DMS79 (cell line): ENCODE results near the gene ZNF853.

Source experiments
- DNase-seq: peaks from one replicate; lab custom pipeline; 2025; lab: John Stamatoyannopoulos, UW

ZNF853 gene

DNA sequence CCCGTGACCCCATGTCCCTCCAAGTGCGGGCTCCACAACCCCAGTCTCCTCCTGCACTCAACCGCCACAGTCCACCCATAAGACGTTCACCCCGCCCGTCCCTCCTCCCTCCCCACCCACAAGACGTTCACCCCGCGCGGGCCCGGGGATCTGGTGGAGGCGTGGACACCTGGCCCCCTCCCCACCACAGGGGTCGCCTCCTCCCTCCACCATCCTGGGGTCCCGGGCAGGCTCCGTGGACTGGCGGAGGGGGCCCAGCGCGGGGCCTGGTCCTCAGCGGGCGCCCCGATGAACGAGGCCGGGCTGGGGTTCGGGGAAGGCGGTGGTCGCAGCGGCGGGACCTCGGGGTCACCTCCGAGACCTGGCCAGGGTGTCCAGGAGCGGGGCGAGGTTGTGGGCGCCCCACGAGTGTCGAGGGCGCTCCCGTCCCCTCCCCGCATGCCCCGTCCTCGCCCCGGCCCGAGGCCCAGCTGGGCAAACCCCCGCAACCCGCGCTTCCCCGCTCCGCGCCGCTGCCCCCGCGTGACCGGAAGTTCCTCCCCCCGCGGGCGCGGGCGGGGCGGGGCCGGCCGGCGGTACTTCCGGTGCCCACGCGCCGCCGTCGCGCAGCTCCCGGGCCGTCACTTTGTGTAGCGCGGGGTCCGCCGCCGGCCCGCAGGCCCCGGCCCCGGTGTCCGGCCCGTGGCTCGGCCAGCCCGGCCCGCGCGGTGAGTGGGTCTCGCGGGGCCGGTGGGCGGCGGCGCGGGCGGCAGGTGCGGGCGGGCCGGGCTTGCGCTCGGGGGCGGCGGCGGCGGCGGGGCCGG, 21.5 kb downstream of the ZNF853 start, which contains the start of gene ZNF316:
Gene ZNF316, plus strand, starts transcription at position 578 of the 803 bp plus-strand sequence. CDS start 5,092 bp downstream, outside the sequence.
- DNase-seq, result no peak

DNA sequence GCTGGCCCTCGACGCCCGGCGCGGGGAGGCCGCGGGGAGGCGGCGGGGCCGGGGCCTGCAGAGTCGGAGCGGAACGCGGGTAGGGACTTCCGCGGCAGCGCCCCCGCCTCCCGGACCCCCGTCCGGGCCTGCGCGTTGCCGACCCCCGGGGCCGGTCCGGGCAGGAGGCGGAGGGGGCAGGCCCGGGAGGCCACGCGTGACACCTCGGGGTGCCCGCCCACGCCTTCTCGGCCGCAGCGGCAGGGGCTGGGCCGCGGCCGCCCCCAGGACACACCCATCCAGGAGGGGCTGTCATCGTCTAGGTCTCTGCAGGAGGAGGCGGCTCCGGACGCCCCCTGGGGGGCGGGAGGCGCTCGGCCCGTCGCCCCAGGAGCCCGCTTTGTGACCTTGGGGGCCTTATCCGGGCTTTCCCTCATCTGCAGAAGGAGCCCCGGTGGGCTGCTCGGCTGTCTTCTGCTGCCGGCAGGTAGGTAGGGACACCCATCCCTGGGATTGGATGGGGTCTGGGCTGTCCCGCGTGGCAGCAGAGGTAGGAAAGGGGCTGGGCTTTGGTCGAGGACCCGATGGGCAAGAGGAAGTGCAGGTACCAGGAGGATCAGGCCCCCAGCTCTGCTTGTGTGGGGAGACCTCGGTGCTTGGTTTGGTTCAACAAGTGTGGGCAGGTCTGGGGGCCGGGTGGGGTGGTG, 22.3 kb downstream of the ZNF853 start:
- no peak for DNase-seq

DNA sequence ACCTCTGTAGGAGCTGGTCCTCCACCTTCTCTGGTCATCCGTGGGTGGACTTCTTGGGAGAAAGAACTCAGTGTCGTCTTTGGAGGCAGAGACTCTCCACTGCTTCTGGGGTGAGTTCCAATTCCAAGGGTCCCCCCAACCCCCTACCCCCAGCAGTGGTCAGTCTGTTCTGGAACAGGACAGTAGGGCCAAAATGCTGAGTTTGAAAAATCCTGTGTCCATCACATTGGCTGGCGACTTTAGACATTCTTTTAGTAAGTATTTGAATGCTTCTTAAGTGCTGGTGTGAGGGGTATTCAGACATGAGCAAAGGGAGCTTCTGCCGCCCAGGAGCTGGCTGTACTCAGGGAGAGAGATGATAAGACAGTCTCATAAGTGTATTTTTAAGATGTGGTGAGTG, 23.6 kb downstream of the ZNF853 start:
- DNase-seq, result no peak

DNA sequence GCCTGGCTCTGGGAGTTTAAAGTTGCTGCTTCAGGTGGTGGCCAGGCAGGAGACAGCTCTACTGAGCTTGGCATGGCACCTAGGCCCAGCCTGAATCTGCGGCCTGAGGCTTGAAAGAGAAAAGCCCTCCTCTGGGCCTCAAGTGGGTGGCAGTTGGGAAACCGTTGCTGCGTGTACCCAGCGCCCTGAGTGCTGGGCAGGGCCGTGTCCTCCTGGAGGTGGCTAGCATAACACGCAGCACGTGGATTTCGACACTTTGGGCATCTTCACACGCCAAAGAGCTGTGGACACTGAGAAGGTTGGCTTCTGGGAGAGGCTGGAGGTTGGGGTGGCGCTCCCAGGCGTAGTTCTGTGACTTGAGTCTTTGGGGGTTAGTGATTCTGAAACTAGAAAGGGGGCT, 24.2 kb downstream of the ZNF853 start:
- DNase-seq, result no peak

DNA sequence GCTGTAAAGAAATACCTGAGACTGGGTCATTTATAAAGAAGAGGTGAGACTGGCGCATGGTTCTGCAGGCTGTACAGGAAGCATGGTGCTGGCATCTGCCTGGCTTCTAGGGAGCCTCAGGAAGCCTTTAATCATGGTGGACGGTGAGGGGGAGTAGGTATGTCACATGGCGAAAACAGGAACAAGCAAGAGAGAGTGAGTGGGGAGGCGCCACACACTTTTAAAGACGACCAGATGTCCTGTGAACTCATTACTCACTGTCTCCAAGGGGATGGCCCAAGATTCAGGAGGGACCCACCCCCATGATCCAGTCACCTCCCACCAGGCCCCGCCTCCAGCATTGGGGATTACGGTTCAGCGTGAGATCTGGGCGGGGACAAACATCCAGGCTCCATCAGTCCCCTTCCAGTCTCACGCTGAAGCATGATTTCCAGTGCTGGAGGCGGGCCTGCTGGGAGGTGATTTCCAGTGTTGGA, 24.9 kb downstream of the ZNF853 start:
- no peak for DNase-seq

DNA sequence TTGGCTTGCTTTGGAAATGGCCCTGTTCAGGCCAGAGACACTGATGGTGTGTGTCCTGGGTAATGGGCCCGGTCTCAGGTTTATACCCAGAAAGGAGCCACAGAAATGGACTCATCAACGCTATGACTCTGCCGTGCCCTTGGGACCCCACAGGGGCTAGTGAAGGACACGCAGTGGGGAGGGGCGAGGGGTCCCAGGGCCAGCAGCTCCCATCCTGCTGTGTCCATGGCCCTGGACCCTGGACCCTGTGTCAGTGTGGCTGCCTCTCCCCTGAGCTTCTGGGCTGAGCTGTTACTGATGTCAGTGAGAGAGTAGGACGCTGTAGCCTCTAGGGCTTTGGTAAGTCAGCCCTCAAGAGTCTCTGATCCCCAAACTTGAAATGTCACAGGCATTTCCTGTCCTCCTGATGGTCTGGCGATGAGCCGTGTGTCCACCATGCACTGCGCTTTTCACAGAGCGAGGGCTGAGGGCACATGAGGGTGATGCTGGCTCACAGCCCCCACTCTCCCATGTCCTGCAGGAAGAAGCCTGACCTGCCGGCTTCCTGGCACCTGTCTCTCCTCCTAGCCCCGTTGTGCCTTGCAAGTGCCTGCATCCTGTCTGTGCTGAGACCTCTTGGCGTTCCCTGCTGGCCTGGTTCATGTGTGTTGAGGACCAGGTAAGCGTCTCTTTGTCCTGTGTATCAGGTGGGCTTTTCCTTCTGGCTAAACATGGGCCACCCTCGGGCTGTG, 26.1 kb downstream of the ZNF853 start:
- no peak for DNase-seq

DNA sequence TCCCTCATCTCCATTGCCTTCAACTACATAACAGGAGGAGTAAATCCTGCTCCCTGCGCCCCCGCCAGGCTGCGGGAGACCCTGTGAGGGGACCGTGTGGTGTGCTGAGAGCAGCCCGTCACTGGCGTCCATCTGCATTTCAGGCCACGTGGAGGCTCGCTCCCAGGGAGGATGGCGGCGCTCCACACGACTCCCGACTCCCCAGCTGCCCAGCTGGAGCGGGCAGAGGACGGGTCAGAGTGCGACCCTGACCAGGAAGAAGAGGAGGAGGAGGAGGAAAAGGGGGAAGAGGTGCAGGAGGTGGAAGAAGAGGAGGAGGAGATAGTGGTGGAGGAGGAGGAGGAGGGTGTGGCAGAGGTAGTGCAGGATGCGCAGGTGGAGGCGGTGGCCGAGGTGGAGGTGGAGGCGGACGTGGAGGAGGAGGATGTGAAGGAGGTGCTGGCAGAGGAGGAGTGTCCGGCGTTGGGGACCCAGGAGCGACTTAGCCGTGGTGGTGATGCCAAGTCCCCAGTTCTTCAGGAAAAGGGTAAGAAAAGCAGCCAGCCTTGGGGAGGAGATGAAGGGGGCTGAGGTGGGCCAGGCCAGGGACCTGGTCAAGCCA, 26.9 kb downstream of the ZNF853 start:
- DNase-seq, result no peak

DNA sequence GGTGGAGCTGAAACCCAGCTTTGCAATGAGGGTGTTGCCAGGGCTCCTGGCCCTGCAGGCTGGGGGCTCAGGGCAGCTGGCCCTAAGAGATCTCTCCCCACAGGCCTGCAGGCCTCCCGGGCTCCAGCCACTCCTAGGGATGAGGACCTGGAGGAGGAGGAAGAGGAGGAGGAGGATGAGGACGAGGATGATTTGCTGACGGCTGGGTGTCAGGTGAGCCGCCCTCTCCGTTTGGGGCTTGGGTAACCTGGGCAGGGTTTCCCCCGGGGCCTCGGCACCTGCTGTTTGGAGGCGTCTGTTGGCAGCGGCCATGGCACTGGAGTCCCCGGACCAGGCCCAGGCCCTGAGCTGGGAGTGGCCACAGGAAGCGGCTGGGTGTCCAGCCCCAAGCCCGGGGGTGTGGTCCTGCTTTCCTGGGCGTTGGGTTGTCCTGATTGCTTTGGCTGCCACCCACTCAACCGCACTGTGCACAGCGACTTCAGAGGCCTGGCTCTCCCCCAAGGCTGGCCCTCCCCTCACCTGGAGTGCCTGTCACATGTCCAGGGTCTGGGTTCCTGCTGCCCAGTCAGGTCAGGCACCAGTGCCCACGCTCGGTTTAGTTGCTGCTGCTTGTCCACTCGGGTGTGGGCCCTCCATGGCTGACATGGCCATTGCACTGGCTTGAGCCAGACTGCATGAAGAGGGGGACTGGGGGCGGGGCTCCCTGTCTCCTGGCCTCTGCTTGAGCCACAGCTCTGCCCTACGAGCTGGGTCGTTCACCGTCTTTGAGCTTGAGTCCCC, 27.6 kb downstream of the ZNF853 start:
- DNase-seq, result no peak

DNA sequence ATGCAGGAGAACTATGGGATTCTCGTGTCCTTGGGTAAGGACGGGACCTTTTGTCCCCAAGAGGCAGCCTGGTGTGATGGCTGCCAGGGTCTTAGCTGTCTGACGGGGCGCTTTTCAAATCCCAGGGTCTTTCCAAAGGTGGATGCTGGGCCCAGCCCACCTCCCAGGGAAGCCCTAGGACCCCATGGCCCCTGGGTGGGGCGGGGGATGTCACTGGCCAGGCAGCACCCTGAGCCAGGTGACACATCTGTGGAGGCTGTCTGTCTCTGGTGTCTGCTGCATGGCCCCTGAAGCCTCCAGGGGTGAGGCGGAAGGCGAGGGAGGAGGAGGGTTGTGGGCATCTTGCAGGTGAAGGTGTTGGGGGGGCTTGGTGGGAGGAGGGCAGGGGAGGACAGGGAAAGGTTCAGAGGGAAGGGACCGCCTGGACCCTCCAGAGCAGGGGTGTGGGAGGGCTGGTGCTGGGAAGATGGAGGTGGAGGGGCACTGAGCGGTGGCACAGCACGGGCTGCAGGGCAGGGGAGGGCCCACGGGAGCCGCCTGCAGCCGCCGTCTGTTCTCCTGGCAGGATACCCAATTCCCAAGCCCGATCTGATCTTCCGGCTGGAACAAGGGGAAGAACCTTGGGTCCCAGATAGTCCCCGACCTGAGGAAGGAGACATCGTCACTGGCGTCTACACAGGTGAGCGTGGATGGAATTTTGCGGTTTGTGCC, 28.7 kb downstream of the ZNF853 start:
- DNase-seq, result no peak

DNA sequence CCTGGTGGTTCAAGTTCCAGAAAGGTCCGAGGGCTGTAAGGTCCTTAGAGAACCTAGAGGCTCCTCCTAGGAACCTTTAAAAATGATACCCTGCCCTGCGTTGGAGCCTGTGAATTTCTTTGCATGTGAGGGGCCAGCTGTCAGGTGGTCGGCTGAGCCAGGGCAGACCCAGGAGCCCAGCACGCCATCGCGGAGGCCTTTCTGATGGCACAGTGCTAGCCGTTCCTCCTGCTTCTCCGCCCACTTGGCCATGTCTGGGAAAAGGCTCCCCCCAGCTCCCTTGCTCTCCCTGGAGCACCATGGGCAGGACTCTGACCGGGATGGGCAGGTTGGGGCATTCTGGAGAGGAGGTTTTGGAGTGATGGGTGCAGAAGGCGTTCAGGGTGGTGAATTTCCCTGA, 29.3 kb downstream of the ZNF853 start:
- no peak for DNase-seq

DNA sequence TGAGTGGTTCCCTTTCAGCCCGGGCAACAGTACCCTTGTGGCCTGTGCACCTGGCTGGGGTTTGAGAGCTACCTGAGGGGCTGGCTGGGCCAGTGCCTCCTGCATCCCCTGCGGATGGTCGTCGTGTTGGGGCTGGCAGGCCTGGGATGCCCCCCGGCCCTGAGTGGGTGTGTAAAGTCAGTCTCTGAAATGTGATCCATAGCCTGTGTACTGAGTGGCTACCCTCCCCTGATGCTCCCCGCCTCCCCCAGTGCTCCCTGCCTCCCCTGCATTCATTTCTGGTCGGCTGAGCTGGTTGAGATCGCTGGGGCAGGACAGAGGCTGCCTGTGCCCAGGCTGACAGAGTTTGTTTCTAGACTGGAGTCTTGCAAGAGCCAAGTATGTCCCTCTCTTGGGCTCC, 31.1 kb downstream of the ZNF853 start:
- DNase-seq, result no peak

DNA sequence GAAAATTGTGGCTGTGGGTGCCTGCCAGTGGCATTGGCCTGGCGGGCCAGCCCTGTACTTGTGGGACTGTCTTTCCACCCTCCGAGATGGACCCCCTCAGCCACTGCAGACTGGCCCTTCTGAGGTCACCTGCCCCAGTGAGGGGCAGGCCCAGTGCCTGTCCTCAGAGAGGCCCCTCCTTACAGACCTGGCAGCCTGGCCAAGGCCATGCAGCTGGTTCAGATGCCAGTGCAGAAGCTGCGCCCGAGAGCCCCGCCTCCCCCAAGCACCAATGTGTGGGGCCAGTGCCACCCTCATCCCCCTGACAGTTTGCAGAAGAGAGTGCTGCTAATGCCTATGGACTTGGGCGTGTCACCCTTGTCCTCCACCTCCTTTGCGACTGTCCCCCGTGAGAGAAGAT, 31.7 kb downstream of the ZNF853 start:
- no peak for DNase-seq

DNA sequence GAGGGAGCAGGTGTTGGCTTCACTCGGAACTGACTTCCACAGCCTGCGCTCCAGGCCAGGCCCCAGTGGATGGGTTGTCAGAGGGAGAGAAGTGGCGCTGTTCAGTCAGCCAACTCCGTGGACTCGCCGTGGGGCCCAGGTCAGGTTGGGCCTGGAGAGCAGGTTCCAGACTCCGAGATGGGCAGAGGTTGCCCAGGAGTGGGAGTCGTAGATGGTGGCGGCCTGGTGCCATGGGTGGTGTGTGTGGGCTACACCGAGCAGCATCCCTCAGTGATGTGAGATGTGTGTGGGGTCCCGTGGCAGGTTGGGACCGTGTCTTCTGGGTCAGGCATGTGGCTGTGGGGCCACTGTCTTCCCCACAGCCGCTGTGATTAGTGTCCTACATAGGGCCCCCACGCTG, 32.1 kb downstream of the ZNF853 start:
- no peak for DNase-seq

DNA sequence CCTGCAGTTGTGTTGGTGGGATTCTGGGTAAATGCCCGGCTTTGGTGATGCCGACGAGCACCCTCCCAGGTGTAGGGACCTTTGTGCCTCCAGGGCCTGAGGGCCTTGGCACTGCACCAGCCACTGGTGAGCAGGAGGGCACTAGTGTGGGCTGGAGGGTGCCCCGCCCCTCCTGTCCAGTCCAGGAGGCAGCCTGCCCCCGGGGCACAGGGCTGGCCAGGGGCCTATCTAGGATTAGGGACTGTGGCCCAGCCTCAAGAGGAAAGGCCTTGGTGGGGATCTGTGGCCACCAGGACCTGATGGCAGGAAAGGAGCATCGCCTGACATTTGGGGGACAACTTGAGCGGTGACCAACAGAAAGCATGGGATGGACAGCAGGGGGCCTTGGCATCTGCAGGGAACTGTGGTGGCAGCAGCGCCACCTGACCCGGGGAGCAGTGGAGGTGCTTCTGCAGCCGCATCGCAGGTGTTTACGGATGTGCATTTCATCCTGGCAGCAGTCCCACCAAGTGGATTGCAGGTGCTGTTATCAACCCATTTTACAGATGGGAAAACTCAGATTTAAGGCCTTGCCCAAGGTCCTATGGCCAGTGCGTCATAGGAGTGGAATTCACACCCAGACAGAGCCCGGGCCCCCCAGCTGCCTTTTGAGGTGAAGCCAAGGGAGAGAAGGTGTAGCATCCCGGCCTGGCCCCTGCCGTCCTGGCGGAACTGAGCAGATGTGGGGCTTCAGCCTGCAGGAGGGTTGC, 32.8 kb downstream of the ZNF853 start:
- no peak for DNase-seq

DNA sequence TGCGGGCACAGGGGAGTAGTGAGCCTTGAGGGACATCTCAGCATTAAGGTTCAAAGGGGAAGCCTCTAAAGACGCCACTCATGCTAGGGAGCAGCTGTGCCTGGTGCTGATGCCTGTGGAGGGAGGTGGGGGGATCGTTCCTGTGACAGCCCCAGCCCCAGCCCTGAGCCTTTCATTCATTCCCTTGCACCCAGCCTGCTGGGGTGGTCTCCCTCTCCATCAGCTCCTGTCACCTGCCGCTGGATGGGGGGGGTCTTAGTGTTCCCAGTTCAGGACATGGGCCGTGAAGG, 33.4 kb downstream of the ZNF853 start:
- no peak for DNase-seq

DNA sequence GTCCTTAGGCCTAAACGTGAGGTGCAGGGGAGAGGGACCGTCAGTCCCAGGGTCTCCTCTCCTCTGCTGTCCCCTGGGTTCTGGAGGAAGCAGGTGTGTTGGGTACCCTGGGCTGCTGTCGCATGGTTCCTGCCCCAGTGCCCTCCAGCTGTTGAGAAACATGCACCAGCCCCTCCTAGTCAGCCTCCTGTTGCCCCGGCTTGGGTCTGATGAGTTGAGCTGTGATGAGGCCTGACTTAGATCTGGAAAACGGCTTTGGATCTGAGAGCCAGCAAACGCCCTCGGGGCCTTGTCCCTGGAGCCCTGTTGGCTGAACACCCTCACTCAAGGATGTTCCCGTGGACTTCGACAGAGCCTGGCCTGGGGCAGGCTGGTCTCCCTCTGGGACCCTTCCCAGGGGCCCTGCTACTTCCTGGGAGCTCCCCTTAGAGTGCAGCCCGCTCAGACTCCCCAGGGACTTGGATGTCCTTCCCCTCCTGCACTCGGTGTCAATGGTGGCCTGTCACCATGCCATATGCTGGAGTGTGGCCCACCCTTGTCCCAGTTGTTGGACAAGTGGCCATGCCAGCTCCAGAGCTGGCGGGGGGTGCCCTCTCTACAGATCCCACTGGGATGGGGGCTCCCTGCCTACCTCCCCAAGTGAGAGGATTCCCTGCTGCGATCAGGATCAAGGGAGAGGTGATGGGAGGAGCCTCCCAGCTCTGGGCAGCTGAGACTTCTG, 34.0 kb downstream of the ZNF853 start:
- DNase-seq, result no peak

DNA sequence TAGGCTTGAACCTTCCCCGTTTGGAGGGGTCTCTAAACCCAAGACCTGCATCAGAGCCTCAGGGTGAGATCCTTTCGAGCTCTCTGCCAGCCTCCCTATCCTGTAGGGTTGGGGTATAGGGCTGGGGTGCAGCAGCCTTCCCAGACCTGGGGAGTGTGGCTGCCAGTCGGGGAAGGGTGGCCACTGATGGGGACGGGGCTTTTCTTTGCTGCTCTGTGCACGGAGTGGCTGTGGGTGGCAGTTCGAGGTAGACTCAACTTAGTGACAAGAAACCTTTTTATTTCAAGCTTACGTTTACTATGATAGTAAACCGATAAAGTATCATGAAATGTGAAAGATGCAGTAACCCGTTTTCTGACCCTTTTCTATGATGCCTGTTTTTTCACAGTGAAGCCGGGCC, 34.7 kb downstream of the ZNF853 start:
- DNase-seq, result no peak

DNA sequence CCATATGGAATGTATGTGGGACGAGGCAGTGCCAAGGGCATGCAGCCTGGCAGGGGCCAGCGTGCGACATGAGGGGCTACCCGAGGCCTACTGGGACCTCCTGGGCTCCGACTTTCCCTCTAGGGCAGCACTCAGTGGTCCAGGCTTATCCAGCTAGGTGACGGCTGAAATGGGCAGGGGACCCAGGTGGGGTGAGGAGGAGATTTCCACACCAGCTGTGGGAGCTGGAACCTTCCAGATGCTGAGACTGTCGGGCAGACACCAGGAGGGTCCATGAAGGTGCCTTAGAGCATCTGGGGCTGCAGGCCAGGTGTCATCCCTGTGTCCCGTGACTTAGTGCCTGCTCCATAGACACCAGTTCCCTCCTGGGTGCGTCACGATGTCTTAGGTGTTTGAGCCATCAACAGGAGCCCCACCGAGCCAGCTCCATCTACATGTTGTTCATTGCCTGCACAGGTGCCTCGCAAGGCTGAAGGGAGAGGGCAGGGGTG, 35.2 kb downstream of the ZNF853 start:
- no peak for DNase-seq

DNA sequence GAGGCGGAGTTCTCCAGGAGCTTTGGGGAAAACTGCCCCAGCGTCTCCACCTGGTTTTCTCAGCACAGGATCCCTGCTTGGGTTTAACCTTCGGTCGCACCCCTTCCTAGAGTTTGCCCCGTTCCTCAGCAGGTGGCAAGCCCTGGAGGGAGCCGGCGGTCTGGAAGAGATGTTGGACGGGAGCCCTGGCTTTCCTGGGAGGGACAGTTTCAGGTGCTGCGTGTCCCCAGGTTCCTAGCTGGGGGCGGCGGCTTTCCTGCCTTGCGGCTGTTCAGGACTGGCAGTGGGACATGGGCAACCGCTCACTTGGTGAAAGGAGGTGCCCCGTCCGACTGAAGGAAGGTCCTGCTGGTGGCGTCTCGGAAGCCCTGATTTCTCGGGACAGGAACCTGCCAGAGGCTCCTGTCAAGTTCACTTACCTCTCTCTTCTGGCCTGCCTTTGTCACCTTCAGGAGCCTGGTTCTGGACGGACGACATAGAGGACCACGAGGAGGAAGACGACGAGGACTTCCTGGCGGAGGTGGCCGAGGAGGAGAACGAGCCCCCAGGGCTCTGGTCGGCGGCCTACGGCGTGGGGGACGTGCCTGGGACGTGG, 36.5 kb downstream of the ZNF853 start:
- no peak for DNase-seq
